GM18526 (cell line): ENCODE data around the gene CD180.

Experiments
- POLR2A ChIP-seq: IDR thresholded peaks from 3 replicates; pipeline ENCODE4 v1.6.1; 2011; ENCODE audit not compliant: insufficient read length; ENCODE audit errors: extremely low read depth

Gene CD180

GRCh38 chr5:67161767-67162166 lies 34.8 kb downstream of the CD180 start:
- TF ChIP-seq POLR2A: no peak

- no peak for TF ChIP-seq POLR2A
These were observed 35.6 kb downstream of the CD180 start for GRCh38 chr5:67160985-67161384.

- no peak for TF ChIP-seq POLR2A
These were observed 36.3 kb downstream of the CD180 start for GRCh38 chr5:67160272-67160671.

GRCh38 chr5:67156976-67157583 lies 39.5 kb downstream of the CD180 start:
- no peak for TF ChIP-seq POLR2A

GRCh38 chr5:67154556-67155206 lies 41.9 kb downstream of the CD180 start:
- TF ChIP-seq POLR2A: no peak

- TF ChIP-seq POLR2A: no peak
These were observed 43.3 kb downstream of the CD180 start for GRCh38 chr5:67153292-67153691.

GRCh38 chr5:67152400-67152799 lies 44.2 kb downstream of the CD180 start:
- no peak for TF ChIP-seq POLR2A

DNA sequence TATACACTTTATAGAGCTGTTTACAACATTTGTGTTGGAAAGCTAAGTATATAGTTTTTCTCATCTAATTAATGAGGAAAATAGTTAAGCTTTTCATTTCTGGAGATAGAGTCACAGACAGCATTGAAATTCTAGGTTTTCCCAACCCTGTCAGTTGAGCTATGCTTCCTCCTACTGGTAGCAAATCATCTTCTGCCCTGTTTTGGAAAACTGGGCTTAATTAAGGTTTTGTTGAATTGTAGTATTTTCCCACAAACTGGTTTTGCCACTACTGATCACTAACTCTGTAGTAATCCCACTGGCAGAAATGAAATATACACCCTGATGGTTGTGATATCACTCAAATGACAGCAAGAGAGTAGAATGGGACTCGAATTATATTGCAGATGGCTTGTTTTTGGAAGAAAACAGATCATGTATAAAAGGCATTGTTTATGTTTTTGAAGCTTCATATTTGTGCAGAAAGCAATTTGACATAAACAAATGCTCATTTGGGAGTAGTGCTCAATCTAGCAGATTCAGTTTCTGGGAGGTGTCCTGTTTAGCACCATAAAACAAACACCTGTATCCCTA lies 46.6 kb downstream of the CD180 start:
- TF ChIP-seq POLR2A: no peak

DNA sequence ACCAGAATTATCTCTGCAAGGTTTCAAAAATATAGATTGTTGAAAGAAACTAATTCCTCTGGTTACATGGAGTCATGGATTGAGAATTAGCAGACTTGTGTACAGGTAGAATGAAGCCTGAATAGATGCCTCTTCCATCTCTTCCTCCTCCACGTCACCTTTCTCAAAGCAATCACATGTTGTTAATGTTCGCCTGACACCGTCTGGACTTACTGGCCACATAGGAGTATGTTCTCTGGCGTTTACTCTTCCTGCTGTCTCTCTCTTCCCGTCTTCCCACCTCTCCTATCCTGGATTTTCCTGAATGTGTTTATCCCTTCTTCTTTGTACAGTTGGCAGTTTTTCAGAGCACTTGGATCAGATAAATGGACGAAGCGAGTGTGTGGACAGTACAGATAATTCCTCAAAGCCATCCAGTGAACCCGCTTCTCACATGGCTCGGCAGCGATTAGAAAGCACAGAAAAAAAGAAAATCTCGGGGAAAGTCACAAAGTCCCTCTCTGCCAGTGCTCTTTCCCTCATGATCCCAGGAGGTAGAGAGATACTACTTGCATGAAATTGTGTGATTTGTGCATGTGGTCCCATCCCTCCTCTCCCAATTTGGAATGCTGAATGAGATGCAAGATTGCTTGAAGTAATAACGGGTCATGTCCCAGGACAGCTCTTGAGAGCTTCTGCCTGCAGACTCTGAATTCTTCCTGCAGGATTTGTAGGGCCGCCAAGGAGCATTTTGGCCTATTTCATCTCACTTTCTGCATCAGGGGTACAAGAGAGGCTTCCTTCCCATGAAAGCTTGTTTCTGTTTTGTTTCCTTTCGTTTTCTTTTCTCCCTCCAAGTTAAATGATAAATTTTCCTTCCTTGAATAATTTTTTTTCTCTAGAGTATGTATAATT lies 47.3 kb downstream of the CD180 start:
- TF ChIP-seq POLR2A: no peak

GRCh38 chr5:67147760-67148159 lies 48.8 kb downstream of the CD180 start:
- TF ChIP-seq POLR2A: no peak

DNA sequence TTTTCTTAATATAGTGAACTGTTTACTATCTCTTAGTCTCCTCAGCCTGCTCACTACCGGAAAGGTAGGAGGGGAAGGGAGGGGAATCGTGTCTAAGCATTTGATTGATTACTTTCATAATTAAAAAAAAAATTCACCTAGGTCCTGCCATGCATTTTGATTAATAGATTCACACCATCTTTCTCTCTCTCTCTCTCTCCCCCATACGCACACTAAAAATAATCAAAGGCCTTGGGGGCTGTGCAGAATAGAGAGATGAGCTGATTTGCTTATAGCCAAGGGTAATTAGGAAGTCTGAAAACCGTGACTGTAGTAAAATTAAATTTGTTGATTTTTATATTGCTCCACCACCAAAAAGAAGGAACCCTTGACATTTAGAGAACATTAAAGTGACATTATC lies 49.6 kb downstream of the CD180 start:
- TF ChIP-seq POLR2A: no peak

DNA sequence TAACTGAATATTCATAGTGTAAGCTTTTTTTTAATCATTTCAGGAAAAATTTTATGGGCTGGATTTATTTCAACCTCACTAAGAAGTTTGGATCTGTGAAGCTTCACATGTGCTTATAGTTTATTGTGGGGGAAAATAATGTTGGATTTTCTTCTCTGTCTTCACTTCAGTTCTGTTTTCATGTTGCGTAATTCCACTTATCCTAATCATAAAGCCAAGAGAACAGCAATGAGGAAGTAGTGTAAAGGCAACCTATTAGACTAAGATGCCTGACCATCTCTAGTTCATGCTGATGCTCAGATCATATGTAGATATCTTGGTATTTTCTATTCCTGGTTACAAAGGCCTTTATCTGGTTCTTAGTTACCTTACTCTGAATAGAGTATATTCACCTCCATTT lies 50.0 kb downstream of the CD180 start:
- TF ChIP-seq POLR2A: no peak

GRCh38 chr5:67144183-67144639 lies 52.4 kb downstream of the CD180 start:
- TF ChIP-seq POLR2A: no peak

DNA sequence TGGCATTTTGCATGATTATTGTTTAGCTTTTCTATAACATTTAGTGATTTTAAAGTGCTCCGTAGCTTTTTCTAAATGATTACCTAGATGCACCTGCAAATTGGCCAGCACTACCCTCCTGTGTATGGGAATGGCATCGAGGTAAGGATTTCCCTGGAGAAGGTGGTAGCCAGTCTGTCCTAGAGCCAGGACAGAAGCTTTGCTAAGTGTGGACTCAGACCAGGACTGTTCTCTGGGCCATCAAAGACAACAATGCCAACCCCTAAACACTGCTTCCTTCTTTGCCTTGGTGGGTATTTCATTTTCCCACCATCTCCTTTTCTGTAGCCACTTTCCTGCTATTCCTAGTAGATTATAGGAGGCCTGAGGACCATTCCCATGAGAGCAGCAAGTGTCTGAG lies 53.0 kb downstream of the CD180 start:
- TF ChIP-seq POLR2A: no peak

GRCh38 chr5:67142816-67143215 lies 53.8 kb downstream of the CD180 start:
- no peak for TF ChIP-seq POLR2A

DNA sequence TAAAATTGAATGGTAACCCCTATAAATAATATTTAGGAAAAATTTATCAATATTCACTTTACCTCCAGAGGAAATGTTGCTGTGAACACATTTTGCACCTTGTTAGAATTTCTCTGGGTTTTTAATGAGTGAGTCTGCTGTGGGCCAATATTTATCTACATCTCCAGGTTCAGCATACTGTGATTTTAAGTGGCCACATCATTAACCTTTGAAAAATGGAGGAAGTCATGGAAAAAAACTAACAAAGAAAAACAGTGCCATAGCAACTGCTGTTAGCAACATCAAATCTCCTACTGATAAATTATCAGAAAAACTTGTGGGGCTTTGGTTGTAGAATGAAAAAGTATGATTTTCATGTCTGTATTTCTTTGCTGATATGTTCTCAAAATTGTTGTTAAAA lies 55.0 kb downstream of the CD180 start:
- no peak for TF ChIP-seq POLR2A
